HepG2 (cell line): ENCODE measurements around the gene STBD1. TPM values are rescaled to one million over a fixed set of nuclear protein-coding genes. Genes with fewer than 3 reads are reported as not detected.

Source experiments
- ATRX ChIP-seq: sonication (generic); formaldehyde crosslinking; IDR thresholded peaks from 2 replicates; pipeline ENCODE4 v1.4.0; 2020; ENCODE audit warnings: missing genetic modification reagents, borderline replicate concordance
- CREB1 ChIP-seq, 2 experiments: fragments of 450-650 bp in 1 of 2; IDR thresholded peaks; 2 replicates each; pipeline ENCODE4 v1.6.1; 2016 to 2017; ENCODE audit warnings: control low read depth in 1 of 2, mild to moderate bottlenecking in 1 of 2, missing compliant biosample characterization in 1 of 2, missing genetic modification characterization in 1 of 2
- EED ChIP-seq: sonication (generic); formaldehyde crosslinking; IDR thresholded peaks from 2 replicates; pipeline ENCODE4 v1.5.0; 2020; ENCODE audit warnings: mild to moderate bottlenecking, missing genetic modification reagents
- EP300 ChIP-seq, 3 experiments: sonication (generic) in 1 of 3; formaldehyde crosslinking in 1 of 3; IDR thresholded peaks; 2 replicates each; pipeline versions ENCODE4 v1.5.1 to v1.6.1; 2011 to 2020; ENCODE audit warnings: low read depth in 2 of 3, low read length in 2 of 3, borderline replicate concordance in 1 of 3, improper control_type of control experiment in 1 of 3, mild to moderate bottlenecking in 1 of 3, missing genetic modification reagents in 1 of 3, moderate library complexity in 1 of 3
- MATR3 ChIP-seq: sonication (generic); formaldehyde crosslinking; IDR thresholded peaks from 2 replicates; pipeline ENCODE4 v1.4.0; 2020; ENCODE audit warnings: missing genetic modification reagents
- MED1 ChIP-seq: sonication (generic); formaldehyde crosslinking; IDR thresholded peaks from 2 replicates; pipeline ENCODE4 v1.4.0; 2020; ENCODE audit warnings: missing genetic modification reagents
- MTA1 ChIP-seq: sonication (generic); formaldehyde crosslinking; IDR thresholded peaks from 2 replicates; pipeline ENCODE4 v1.4.0; 2020; ENCODE audit warnings: missing genetic modification reagents, mild to moderate bottlenecking, borderline replicate concordance
- MTA3 ChIP-seq: sonication (generic); formaldehyde crosslinking; IDR thresholded peaks from 2 replicates; pipeline ENCODE4 v1.4.0; 2020; ENCODE audit warnings: missing genetic modification reagents
- RARA ChIP-seq: IDR thresholded peaks from 2 replicates; pipeline ENCODE4 v1.6.1; 2016; ENCODE audit warnings: missing genetic modification reagents, missing compliant biosample characterization
- REL ChIP-seq: sonication (generic); formaldehyde crosslinking; conservative IDR thresholded peaks from 2 replicates; pipeline ENCODE4 v1.8.0; 2022; ENCODE audit warnings: mild to moderate bottlenecking, missing genetic modification reagents, moderate library complexity
- SIX4 ChIP-seq: sonication (generic); formaldehyde crosslinking; IDR thresholded peaks from 2 replicates; pipeline ENCODE4 v1.4.0; 2020; ENCODE audit warnings: missing genetic modification reagents
- SOX5 ChIP-seq: IDR thresholded peaks from 2 replicates; pipeline ENCODE4 v1.6.1; 2016; ENCODE audit warnings: borderline replicate concordance
- THAP11 ChIP-seq: IDR thresholded peaks from 2 replicates; pipeline ENCODE4 v1.6.1; 2016; ENCODE audit warnings: missing biosample characterization, missing genetic modification reagents
- U2AF1 ChIP-seq: fragments of 200-400 bp; formaldehyde crosslinking; optimal IDR thresholded peaks from 2 replicates; pipeline ENCODE3; 2017; ENCODE audit warnings: mild to moderate bottlenecking, low read depth, low read length
- ZNF343 ChIP-seq: sonication (generic); formaldehyde crosslinking; IDR thresholded peaks from 2 replicates; pipeline ENCODE4 v1.4.0; 2020; ENCODE audit warnings: mild to moderate bottlenecking, missing genetic modification reagents
- ZNF383 ChIP-seq: sonication (generic); formaldehyde crosslinking; IDR thresholded peaks from 2 replicates; pipeline ENCODE4 v1.4.0; 2020; ENCODE audit warnings: missing genetic modification reagents, mild to moderate bottlenecking, borderline replicate concordance
- ZNF577 ChIP-seq: sonication (generic); formaldehyde crosslinking; IDR thresholded peaks from 2 replicates; pipeline ENCODE4 v1.4.0; 2020; ENCODE audit warnings: mild to moderate bottlenecking, low read depth, missing genetic modification reagents, borderline replicate concordance
- ZNF652 ChIP-seq: IDR thresholded peaks from 2 replicates; pipeline ENCODE4 v1.6.1; 2016; ENCODE audit warnings: low read depth, borderline replicate concordance
- ZNF788 ChIP-seq: sonication (generic); formaldehyde crosslinking; IDR thresholded peaks from 2 replicates; pipeline ENCODE4 v1.5.0; 2020; ENCODE audit warnings: mild to moderate bottlenecking, missing genetic modification reagents, borderline replicate concordance
- ZNF883 ChIP-seq: sonication (generic); formaldehyde crosslinking; IDR thresholded peaks from 2 replicates; pipeline ENCODE4 v1.5.1; 2020; ENCODE audit warnings: mild to moderate bottlenecking, missing genetic modification reagents; ENCODE audit errors: not compliant biosample characterization
- polyA plus RNA-seq, 8 experiments: library from polyadenylated mRNA; depleted of rRNA in 3 of 8; stranded (reverse) in 7 of 8; unstranded in 1 of 8; fragments of >200 nt; fragmentation: Illumina TruSeq in 4 of 8; extraction: Trizol in 4 of 8; gene quantifications; 2 replicates each; pipeline versions ENCODE4 v1.2.1 to v1.2.3, GENCODE V29; 2011 to 2016; ENCODE audit warnings: low read depth in 4 of 8, missing spikeins in 1 of 8, mixed read lengths in 1 of 8; ENCODE audit not compliant: insufficient read depth in 1 of 8
- total RNA-seq, 5 experiments: library from RNA; depleted of rRNA; stranded (reverse); fragments of >200 nt; fragmentation: Illumina TruSeq; extraction: Trizol; gene quantifications; 2 replicates each; pipeline ENCODE4 v1.2.3, GENCODE V29; 2016; ENCODE audit warnings: low read depth in 1 of 5
- TF ChIP-seq, protein P1 (sequence below): sonication (generic); formaldehyde crosslinking; IDR thresholded peaks from 2 replicates; pipeline ENCODE4 v1.4.0; 2020; ENCODE audit warnings: mild to moderate bottlenecking, missing genetic modification reagents, borderline replicate concordance
- TF ChIP-seq, protein P2 (sequence below): sonication (generic); formaldehyde crosslinking; IDR thresholded peaks from 2 replicates; pipeline ENCODE4 v1.5.1; 2020; ENCODE audit warnings: mild to moderate bottlenecking, missing genetic modification reagents, moderate library complexity
- TF ChIP-seq, protein P3 (sequence below): sonication (generic); formaldehyde crosslinking; IDR thresholded peaks from 2 replicates; pipeline ENCODE4 v1.4.0; 2020; ENCODE audit warnings: missing genetic modification reagents

Gene STBD1
- total and polyA plus RNA-seq, 2 of the 13 experiments (the other 11 are each of a cell fraction or from before 2014, with no cell fraction given): 2.8 to 4.3 TPM

DNA sequence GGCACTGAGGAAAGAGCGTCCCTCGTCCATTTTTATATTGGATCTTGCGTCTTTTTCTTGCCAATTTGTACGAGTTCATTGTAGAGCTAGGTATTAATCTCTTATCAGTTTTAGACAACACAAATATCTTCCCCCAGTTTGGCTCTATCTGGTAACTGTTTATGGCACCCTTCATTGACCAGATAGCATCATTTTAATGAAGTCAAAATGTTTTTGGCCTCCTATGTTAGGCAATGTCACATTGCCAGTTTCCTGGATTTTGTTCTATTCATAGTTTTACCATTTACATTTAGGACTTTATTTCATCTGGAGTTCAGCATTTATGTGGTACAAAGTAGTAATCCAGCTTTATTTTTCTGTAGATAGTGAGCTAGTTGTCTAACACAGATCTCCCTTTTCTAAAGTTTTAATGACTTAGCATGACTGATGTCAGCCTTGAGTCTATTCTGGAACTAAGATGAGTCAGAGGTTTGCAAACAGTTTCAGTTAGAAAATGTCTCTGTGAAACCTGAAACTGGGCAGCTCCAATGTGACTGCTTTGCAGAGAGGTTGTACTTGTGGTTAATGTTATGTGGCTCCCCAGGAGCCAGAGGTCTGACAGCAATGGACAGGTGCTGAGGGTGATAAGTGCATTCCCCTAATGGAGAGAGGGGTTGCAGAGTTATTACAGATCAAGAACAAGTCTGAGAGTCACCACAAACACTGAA lies 5.3 kb upstream of the STBD1 start (continued):
- TF ChIP-seq, protein P1, sequence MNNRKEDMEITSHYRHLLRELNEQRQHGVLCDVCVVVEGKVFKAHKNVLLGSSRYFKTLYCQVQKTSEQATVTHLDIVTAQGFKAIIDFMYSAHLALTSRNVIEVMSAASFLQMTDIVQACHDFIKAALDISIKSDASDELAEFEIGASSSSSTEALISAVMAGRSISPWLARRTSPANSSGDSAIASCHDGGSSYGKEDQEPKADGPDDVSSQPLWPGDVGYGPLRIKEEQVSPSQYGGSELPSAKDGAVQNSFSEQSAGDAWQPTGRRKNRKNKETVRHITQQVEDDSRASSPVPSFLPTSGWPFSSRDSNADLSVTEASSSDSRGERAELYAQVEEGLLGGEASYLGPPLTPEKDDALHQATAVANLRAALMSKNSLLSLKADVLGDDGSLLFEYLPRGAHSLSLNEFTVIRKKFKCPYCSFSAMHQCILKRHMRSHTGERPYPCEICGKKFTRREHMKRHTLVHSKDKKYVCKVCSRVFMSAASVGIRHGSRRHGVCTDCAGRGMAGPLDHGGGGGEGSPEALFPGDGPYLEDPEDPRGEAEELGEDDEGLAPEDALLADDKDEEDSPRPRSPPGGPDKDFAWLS (CRISPR knock-in tag): no peak
- TF ChIP-seq ZNF883 (CRISPR knock-in tag) (no peak), MTA3 (CRISPR knock-in tag) (no peak), ZNF577 (CRISPR knock-in tag) (no peak), REL (CRISPR knock-in tag) (no peak), ZNF652 (peak; percentile 9; the same call in 1 of the 2 replicates), U2AF1 (no peak), EED (CRISPR knock-in tag) (no peak), MTA1 (no peak), ATRX (CRISPR knock-in tag) (no peak), THAP11 (CRISPR knock-in tag) (0 out of 2 replicates have a peak, but pooled peaks have one; percentile 37), SOX5 (CRISPR knock-in tag) (peak; percentile 37; the same call in 1 of the 2 replicates), CREB1 (IDR thresholded peaks at IDR 0.05) (no peak), CREB1 (CRISPR knock-in tag; IDR thresholded peaks at IDR 0.05) (peak; percentile 40; the same call in 1 of the 2 replicates), MATR3 (CRISPR knock-in tag) (no peak), RARA (peak; percentile 33), ZNF383 (CRISPR knock-in tag) (no peak), ZNF788 (CRISPR knock-in tag) (no peak), EP300 (IDR thresholded peaks at IDR 0.05; ENCODE audit: low read depth in 2 of 2, low read length in 2 of 2) (peak in 1 of 2 experiments; percentile 66; a peak in 2 of 4 replicates), EP300 (CRISPR knock-in tag; IDR thresholded peaks at IDR 0.05; ENCODE audit: borderline replicate concordance) (no peak), MED1 (CRISPR knock-in tag) (peak; percentile 23; the same call in 1 of the 2 replicates), ZNF343 (CRISPR knock-in tag) (no peak), SIX4 (CRISPR knock-in tag) (peak; percentile 96)
- TF ChIP-seq, protein P2, sequence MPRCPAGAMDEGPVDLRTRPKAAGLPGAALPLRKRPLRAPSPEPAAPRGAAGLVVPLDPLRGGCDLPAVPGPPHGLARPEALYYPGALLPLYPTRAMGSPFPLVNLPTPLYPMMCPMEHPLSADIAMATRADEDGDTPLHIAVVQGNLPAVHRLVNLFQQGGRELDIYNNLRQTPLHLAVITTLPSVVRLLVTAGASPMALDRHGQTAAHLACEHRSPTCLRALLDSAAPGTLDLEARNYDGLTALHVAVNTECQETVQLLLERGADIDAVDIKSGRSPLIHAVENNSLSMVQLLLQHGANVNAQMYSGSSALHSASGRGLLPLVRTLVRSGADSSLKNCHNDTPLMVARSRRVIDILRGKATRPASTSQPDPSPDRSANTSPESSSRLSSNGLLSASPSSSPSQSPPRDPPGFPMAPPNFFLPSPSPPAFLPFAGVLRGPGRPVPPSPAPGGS (CRISPR knock-in tag): no peak
- TF ChIP-seq, protein P3, sequence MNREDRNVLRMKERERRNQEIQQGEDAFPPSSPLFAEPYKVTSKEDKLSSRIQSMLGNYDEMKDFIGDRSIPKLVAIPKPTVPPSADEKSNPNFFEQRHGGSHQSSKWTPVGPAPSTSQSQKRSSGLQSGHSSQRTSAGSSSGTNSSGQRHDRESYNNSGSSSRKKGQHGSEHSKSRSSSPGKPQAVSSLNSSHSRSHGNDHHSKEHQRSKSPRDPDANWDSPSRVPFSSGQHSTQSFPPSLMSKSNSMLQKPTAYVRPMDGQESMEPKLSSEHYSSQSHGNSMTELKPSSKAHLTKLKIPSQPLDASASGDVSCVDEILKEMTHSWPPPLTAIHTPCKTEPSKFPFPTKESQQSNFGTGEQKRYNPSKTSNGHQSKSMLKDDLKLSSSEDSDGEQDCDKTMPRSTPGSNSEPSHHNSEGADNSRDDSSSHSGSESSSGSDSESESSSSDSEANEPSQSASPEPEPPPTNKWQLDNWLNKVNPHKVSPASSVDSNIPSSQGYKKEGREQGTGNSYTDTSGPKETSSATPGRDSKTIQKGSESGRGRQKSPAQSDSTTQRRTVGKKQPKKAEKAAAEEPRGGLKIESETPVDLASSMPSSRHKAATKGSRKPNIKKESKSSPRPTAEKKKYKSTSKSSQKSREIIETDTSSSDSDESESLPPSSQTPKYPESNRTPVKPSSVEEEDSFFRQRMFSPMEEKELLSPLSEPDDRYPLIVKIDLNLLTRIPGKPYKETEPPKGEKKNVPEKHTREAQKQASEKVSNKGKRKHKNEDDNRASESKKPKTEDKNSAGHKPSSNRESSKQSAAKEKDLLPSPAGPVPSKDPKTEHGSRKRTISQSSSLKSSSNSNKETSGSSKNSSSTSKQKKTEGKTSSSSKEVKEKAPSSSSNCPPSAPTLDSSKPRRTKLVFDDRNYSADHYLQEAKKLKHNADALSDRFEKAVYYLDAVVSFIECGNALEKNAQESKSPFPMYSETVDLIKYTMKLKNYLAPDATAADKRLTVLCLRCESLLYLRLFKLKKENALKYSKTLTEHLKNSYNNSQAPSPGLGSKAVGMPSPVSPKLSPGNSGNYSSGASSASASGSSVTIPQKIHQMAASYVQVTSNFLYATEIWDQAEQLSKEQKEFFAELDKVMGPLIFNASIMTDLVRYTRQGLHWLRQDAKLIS (CRISPR knock-in tag): no peak
